Right lobe of liver (tissue), 4 donors: ENCODE results near the gene EXD3.

Source experiments
- POLR2A ChIP-seq: fragments of 450-650 bp; IDR thresholded peaks from one replicate; pipeline ENCODE4 v1.6.1; 2017; ENCODE audit warnings: antibody characterized with exemption, mild to moderate bottlenecking
- TF ChIP-seq, protein P1 (sequence below), 4 donors: fragments of 200-600 bp in 3 of 4; fragments of 450-650 bp in 1 of 4; IDR thresholded peaks; one replicate each; pipeline versions ENCODE4 v1.5.1 to v1.8.0; 2016 to 2022; ENCODE audit warnings: antibody characterized with exemption in 4 of 4, mild to moderate bottlenecking in 2 of 4
- donor health status: DM: no; HTN: no; CAD: no.
- donor health status: DM: no; HTN: no; CAD: no.
- donor health status: DM: no; HTN: yes; CAD: no.

DNA sequence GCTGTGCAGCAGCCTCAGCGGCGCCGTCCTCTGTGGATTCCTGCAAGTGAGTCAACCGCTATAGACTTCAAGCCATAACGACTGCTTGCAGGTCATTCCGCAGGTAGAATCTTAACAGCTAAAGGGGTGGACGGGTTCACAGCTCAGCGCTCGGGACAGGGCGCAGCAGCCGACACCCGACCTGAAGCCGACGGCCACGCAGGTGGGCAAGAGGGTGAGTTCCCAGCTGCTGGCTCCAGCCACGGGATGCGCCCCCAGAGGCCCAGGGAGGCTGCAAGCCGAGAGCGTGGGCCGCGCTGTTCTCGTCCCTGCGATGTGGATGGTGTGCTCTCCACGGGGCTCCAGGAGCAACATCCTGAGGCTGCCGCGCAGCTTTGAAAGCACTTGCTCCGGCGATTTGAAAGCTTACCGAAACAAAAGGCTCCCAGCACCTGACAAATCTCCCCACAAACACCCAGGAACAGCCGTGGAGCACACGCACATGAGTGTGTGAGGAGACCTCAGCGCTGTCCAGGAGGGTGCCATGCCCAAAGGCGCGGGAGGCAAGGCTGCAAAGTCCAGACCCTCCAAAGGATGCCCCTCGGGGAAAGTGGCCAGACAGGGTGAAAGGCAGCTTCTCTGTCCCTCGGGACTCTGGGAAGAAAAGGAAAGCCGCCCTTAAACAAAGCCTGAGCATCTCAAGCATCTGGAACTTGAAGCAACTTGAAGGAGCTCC lies 48.7 kb downstream of the EXD3 start:
- no peak for TF ChIP-seq POLR2A
- TF ChIP-seq, protein P1, sequence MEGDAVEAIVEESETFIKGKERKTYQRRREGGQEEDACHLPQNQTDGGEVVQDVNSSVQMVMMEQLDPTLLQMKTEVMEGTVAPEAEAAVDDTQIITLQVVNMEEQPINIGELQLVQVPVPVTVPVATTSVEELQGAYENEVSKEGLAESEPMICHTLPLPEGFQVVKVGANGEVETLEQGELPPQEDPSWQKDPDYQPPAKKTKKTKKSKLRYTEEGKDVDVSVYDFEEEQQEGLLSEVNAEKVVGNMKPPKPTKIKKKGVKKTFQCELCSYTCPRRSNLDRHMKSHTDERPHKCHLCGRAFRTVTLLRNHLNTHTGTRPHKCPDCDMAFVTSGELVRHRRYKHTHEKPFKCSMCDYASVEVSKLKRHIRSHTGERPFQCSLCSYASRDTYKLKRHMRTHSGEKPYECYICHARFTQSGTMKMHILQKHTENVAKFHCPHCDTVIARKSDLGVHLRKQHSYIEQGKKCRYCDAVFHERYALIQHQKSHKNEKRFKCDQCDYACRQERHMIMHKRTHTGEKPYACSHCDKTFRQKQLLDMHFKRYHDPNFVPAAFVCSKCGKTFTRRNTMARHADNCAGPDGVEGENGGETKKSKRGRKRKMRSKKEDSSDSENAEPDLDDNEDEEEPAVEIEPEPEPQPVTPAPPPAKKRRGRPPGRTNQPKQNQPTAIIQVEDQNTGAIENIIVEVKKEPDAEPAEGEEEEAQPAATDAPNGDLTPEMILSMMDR (IDR thresholded peaks at IDR 0.05) = no peak
